Right lobe of liver (tissue), 4 donors: ENCODE results near the gene CDH1.

ENCODE experiments used
- POLR2A ChIP-seq: fragments of 450-650 bp; IDR thresholded peaks from one replicate; pipeline ENCODE4 v1.6.1; 2017; ENCODE audit warnings: antibody characterized with exemption, mild to moderate bottlenecking
- TF ChIP-seq, protein P1 (sequence below), 4 donors: fragments of 200-600 bp in 3 of 4; fragments of 450-650 bp in 1 of 4; IDR thresholded peaks; one replicate each; pipeline versions ENCODE4 v1.5.1 to v1.8.0; 2016 to 2022; ENCODE audit warnings: antibody characterized with exemption in 4 of 4, mild to moderate bottlenecking in 2 of 4
- donor health status: DM: no; HTN: no; CAD: no.
- donor health status: DM: no; HTN: no; CAD: no.
- donor health status: DM: no; HTN: yes; CAD: no.

DNA sequence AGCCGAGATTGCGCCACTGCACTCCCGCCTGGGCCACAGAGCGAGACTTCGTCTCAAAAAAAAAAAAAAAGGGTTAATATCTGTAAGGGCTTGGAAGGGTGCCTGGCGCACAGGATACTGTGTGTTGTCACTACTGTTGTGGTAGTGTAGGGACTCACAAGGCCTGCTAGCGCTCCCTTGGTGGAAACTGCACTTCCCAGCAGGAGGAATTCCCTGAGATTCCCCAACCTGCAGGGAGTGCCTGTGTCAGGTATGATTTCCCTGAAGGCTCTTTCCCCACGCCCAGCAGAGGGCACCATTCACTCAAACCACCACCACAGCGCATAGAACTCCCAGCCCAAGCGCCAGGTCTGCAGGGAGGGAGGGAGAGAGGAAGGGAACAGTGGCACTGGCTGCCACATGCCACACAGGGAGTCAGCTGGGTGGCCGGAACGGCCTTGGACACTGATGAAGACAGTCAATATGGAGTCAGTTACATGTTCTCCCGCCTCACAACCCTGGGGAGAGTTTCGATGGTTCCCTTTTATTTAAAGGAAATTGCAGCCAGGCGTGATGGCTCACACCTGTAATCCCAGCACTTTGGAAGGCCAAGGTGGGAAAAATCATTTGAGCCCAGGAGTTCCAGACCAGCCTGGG lies 32.7 kb upstream of the CDH1 start:
- TF ChIP-seq, protein P1, sequence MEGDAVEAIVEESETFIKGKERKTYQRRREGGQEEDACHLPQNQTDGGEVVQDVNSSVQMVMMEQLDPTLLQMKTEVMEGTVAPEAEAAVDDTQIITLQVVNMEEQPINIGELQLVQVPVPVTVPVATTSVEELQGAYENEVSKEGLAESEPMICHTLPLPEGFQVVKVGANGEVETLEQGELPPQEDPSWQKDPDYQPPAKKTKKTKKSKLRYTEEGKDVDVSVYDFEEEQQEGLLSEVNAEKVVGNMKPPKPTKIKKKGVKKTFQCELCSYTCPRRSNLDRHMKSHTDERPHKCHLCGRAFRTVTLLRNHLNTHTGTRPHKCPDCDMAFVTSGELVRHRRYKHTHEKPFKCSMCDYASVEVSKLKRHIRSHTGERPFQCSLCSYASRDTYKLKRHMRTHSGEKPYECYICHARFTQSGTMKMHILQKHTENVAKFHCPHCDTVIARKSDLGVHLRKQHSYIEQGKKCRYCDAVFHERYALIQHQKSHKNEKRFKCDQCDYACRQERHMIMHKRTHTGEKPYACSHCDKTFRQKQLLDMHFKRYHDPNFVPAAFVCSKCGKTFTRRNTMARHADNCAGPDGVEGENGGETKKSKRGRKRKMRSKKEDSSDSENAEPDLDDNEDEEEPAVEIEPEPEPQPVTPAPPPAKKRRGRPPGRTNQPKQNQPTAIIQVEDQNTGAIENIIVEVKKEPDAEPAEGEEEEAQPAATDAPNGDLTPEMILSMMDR (IDR thresholded peaks at IDR 0.05) = peak; percentile 76 to 94 (median 88)
- no peak for TF ChIP-seq POLR2A
